Anterior cingulate cortex (tissue), 58 donors: ENCODE results near the gene RPS6KL1.

Source experiments
- DNase-seq, 58 donors: peaks; one replicate each; lab custom pipeline; 2025; lab: John Stamatoyannopoulos, UW

RPS6KL1 gene

GRCh38 chr14:74952697-74953484 is 29.8 kb upstream of the RPS6KL1 start:
- DNase-seq = no peak

GRCh38 chr14:74952180-74952665 is 29.2 kb upstream of the RPS6KL1 start:
- DNase-seq = no peak

GRCh38 chr14:74951443-74952179 is 28.6 kb upstream of the RPS6KL1 start:
- no peak for DNase-seq

GRCh38 chr14:74950795-74951442 is 27.9 kb upstream of the RPS6KL1 start:
- DNase-seq = no peak

- DNase-seq = no peak
Observed at GRCh38 chr14:74949859-74950573, 27.0 kb upstream of the RPS6KL1 start.

- no peak for DNase-seq
Observed at GRCh38 chr14:74949191-74949601, 26.1 kb upstream of the RPS6KL1 start.

- DNase-seq = no peak
Observed at GRCh38 chr14:74948228-74949175, 25.4 kb upstream of the RPS6KL1 start.

- DNase-seq = no peak
Observed at GRCh38 chr14:74947353-74948227, 24.5 kb upstream of the RPS6KL1 start.

- peak in 4 of 58 donors; percentile 19 to 58 (median 39) for DNase-seq
Observed at GRCh38 chr14:74946659-74947281, 23.7 kb upstream of the RPS6KL1 start.

- DNase-seq = peak in 55 of 58 donors; percentile 9 to 77 (median 48)
Observed at GRCh38 chr14:74945852-74946658, 23.0 kb upstream of the RPS6KL1 start.

- DNase-seq = peak in 7 of 58 donors; percentile 1 to 22 (median 7)
Observed at GRCh38 chr14:74945261-74945851, 22.3 kb upstream of the RPS6KL1 start.

GRCh38 chr14:74942608-74943007 is 19.5 kb upstream of the RPS6KL1 start:
- no peak for DNase-seq

- no peak for DNase-seq
Observed at GRCh38 chr14:74942181-74942580, 19.1 kb upstream of the RPS6KL1 start.

GRCh38 chr14:74941676-74942097 is 18.6 kb upstream of the RPS6KL1 start:
- peak in 45 of 58 donors; percentile 11 to 86 (median 43) for DNase-seq

GRCh38 chr14:74940956-74941565 is 18.0 kb upstream of the RPS6KL1 start:
- DNase-seq = no peak
